ENCODE results near the gene PAK6.

DNA sequence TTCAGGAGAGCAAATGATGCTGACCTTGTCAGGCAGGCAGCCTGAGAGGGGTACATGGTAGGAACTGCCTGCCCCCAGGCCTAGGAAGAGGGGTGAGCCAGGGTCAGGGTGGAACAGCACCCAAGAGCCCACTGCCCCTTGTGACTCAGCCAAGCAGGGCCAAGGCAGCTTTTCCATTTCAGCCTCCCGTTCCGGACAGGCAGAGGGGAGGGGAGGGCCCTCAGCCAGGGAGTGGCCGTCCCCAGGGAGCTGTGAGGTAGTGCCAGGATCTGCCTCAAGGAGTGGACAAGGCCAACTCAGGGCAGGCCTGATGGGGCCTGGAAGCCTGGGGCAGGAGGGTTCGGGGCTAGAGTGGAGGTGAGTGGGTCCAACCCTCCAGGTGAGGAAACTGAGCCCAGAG, 49.1 kb downstream of the PAK6 start:
- TF ChIP-seq, protein P1, sequence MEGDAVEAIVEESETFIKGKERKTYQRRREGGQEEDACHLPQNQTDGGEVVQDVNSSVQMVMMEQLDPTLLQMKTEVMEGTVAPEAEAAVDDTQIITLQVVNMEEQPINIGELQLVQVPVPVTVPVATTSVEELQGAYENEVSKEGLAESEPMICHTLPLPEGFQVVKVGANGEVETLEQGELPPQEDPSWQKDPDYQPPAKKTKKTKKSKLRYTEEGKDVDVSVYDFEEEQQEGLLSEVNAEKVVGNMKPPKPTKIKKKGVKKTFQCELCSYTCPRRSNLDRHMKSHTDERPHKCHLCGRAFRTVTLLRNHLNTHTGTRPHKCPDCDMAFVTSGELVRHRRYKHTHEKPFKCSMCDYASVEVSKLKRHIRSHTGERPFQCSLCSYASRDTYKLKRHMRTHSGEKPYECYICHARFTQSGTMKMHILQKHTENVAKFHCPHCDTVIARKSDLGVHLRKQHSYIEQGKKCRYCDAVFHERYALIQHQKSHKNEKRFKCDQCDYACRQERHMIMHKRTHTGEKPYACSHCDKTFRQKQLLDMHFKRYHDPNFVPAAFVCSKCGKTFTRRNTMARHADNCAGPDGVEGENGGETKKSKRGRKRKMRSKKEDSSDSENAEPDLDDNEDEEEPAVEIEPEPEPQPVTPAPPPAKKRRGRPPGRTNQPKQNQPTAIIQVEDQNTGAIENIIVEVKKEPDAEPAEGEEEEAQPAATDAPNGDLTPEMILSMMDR (IDR thresholded peaks at IDR 0.05) = no peak
- TF ChIP-seq POLR2AphosphoS5 (IDR thresholded peaks at IDR 0.05; ENCODE audit: insufficient read depth in 1 of 2, low read depth in 1 of 2) (no peak), POLR2A (IDR thresholded peaks at IDR 0.05) (no peak)

All from vagina (tissue), 2 donors.